HEK293 (cell line): ENCODE data around the gene AMER1.

Experiments used
- CTCF ChIA-PET: fragments of 350-600 bp; formaldehyde crosslinking; extraction: SDS; loops from one replicate; lab custom pipeline; 2021; ENCODE audit warnings: antibody characterized with exemption; lab: Yijun Ruan, JAX
- POLR2A ChIA-PET: fragments of 300-600 bp; formaldehyde crosslinking; extraction: SDS; loops from one replicate; lab custom pipeline; 2020; ENCODE audit warnings: antibody characterized with exemption, inconsistent platforms; lab: Yijun Ruan, JAX
- H3K27ac ChIP-seq: fragments of 200-500 bp; sonication (Bioruptor generic); 2 replicates; pipeline ENCODE4 v1.5.1; 2014; ENCODE audit warnings: low read depth, low read length, control low read depth, inconsistent platforms; ENCODE audit errors: extremely low read depth
- H3K36me3 ChIP-seq, 2 experiments: fragments of 200-500 bp in 1 of 2; sonication (Bioruptor generic) in 1 of 2; 1 replicate in 1 of 2; 2 replicates in 1 of 2; pipeline ENCODE4 v1.5.1; 2014 to 2017; ENCODE audit warnings: inconsistent platforms in 2 of 2, low read length in 2 of 2; ENCODE audit not compliant: control insufficient read depth in 2 of 2, insufficient read depth in 1 of 2
- H3K4me1 ChIP-seq: fragments of 200-500 bp; sonication (Bioruptor generic); 2 replicates; pipeline ENCODE4 v1.5.1; 2014; ENCODE audit warnings: mild to moderate bottlenecking, low read length, inconsistent platforms; ENCODE audit not compliant: control insufficient read depth, insufficient read depth
- H3K4me3 ChIP-seq: 2 replicates; pipeline ENCODE4 v1.5.1; 2011; ENCODE audit warnings: low read depth, mild to moderate bottlenecking, control low read depth, low read length, moderate library complexity
- H3K9me3 ChIP-seq: fragments of 200-500 bp; sonication (Bioruptor generic); 2 replicates; pipeline ENCODE4 v1.5.1; 2014; ENCODE audit warnings: low read depth, low read length, inconsistent platforms; ENCODE audit not compliant: control insufficient read depth, insufficient read depth
- EGR2 ChIP-seq: fragments of 450-650 bp; formaldehyde crosslinking; IDR thresholded peaks from 2 replicates; pipeline ENCODE4 v1.5.1; 2016; ENCODE audit warnings: low read depth, missing biosample characterization, missing genetic modification characterization
- KLF7 ChIP-seq: fragments of 450-650 bp; formaldehyde crosslinking; IDR thresholded peaks from 2 replicates; pipeline ENCODE4 v1.5.1; 2016; ENCODE audit warnings: missing biosample characterization, missing genetic modification characterization, borderline replicate concordance
- PRDM2 ChIP-seq: fragments of 450-650 bp; formaldehyde crosslinking; IDR thresholded peaks from 2 replicates; pipeline ENCODE4 v1.5.1; 2016; ENCODE audit warnings: missing biosample characterization, missing genetic modification characterization, borderline replicate concordance
- WT1 ChIP-seq: fragments of 450-650 bp; formaldehyde crosslinking; IDR thresholded peaks from 2 replicates; pipeline ENCODE4 v1.5.1; 2016; ENCODE audit warnings: missing biosample characterization, missing genetic modification characterization
- ZBTB10 ChIP-seq: fragments of 450-650 bp; formaldehyde crosslinking; IDR thresholded peaks from 2 replicates; pipeline ENCODE4 v1.5.1; 2016; ENCODE audit warnings: missing biosample characterization, missing genetic modification characterization
- ZFHX2 ChIP-seq: fragments of 450-650 bp; formaldehyde crosslinking; conservative IDR thresholded peaks from 2 replicates; pipeline ENCODE4 v1.5.1; 2016; ENCODE audit warnings: missing biosample characterization, missing genetic modification characterization
- ZFP37 ChIP-seq: fragments of 450-650 bp; formaldehyde crosslinking; IDR thresholded peaks from 2 replicates; pipeline ENCODE4 v1.5.1; 2016; ENCODE audit warnings: missing biosample characterization, missing genetic modification characterization
- ZFP69B ChIP-seq: fragments of 450-650 bp; formaldehyde crosslinking; IDR thresholded peaks from 2 replicates; pipeline ENCODE4 v1.5.1; 2016; ENCODE audit warnings: missing biosample characterization, missing genetic modification characterization
- ZIC2 ChIP-seq: fragments of 450-650 bp; formaldehyde crosslinking; IDR thresholded peaks from 2 replicates; pipeline ENCODE4 v1.5.1; 2016; ENCODE audit warnings: missing biosample characterization, missing genetic modification characterization
- ZNF138 ChIP-seq: fragments of 450-650 bp; formaldehyde crosslinking; IDR thresholded peaks from 2 replicates; pipeline ENCODE4 v1.5.1; 2016; ENCODE audit warnings: missing biosample characterization, missing genetic modification characterization, borderline replicate concordance
- ZNF16 ChIP-seq: fragments of 450-650 bp; formaldehyde crosslinking; IDR thresholded peaks from 2 replicates; pipeline ENCODE4 v1.5.1; 2016; ENCODE audit warnings: low read depth, missing biosample characterization, missing genetic modification characterization
- ZNF19 ChIP-seq: fragments of 450-650 bp; formaldehyde crosslinking; IDR thresholded peaks from 2 replicates; pipeline ENCODE4; 2016; ENCODE audit warnings: missing biosample characterization, missing genetic modification characterization, low read depth
- ZNF473 ChIP-seq: fragments of 450-650 bp; formaldehyde crosslinking; IDR thresholded peaks from 2 replicates; pipeline ENCODE4 v1.5.1; 2017; ENCODE audit warnings: missing biosample characterization, missing genetic modification characterization
- ZNF561 ChIP-seq: fragments of 450-650 bp; IDR thresholded peaks from 2 replicates; pipeline ENCODE4 v1.5.1; 2018; ENCODE audit warnings: missing biosample characterization, missing genetic modification characterization, borderline replicate concordance
- ZNF571 ChIP-seq: fragments of 450-650 bp; formaldehyde crosslinking; IDR thresholded peaks from 2 replicates; pipeline ENCODE4 v1.5.0; 2017; ENCODE audit warnings: missing biosample characterization, missing genetic modification characterization
- ZNF623 ChIP-seq: fragments of 450-650 bp; formaldehyde crosslinking; IDR thresholded peaks from 2 replicates; pipeline ENCODE4 v1.5.1; 2016; ENCODE audit warnings: missing biosample characterization, missing genetic modification characterization
- ZNF747 ChIP-seq: fragments of 450-650 bp; formaldehyde crosslinking; IDR thresholded peaks from 2 replicates; pipeline ENCODE4 v1.5.1; 2016; ENCODE audit warnings: missing biosample characterization, missing genetic modification characterization
- ZSCAN30 ChIP-seq: fragments of 450-650 bp; IDR thresholded peaks from 2 replicates; pipeline ENCODE4 v1.5.1; 2018; ENCODE audit warnings: missing biosample characterization, mild to moderate bottlenecking, missing genetic modification characterization, moderate library complexity
- ZSCAN5A ChIP-seq: fragments of 450-650 bp; formaldehyde crosslinking; IDR thresholded peaks from 2 replicates; pipeline ENCODE4 v1.5.1; 2016; ENCODE audit warnings: missing biosample characterization, missing genetic modification characterization
- TF ChIP-seq, protein P1 (sequence below): fragments of 450-650 bp; formaldehyde crosslinking; IDR thresholded peaks from 2 replicates; pipeline ENCODE4 v1.5.0; 2017; ENCODE audit warnings: missing biosample characterization, missing genetic modification characterization, borderline replicate concordance

Gene AMER1

DNA sequence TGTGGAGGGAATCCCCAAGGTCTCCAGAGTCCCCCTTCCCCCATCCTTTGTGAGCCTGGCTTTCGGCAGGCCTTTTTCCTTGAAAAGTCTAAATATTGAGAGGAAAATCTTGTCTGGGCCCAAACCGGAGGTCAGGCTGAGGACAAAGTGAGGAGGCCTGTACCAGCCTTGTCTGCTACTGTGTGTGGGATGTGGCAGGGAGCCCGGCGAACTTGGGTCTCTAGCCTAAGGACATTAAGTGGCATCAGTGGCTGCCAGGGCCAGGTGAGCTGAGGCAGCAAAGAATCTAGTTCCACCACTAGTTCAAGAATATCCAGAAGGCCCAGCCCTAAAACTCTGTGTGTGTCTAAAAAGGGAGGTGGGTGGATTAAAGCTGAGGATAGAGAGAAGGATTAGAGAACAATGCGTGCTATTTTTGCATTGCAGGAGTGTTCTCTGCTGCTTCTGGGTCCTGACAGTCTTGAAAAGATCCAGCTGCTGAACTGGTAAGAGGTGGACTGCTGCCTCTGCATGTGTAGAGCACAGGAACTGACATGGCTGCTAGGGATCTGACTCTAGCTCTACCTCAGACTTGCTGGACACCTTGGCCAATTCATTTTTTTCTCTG lies 1.2 kb upstream of the AMER1 start:
- peak overlapping the region; percentile 68; the same call in 1 of the 2 replicates for H3K27ac ChIP-seq
- CTCF ChIA-PET, result no interaction called here
- no peaks in the 10 kb centered on the region for H3K36me3 ChIP-seq
- no peak overlapping the region for H3K4me3 ChIP-seq
- H3K4me1 ChIP-seq, result no peaks in the 10 kb centered on the region
- POLR2A ChIA-PET, result interaction anchor here (0.6 to 1.7 kb wide), 3 partner anchors 18 to 451 kb away, joined by 3 to 4 read pairs (median 3); no protein-coding TSS in a partner anchor
- no peaks in the 10 kb centered on the region for H3K9me3 ChIP-seq
- TF ChIP-seq ZIC2 (tag by site-specific recombination), result no peak

DNA sequence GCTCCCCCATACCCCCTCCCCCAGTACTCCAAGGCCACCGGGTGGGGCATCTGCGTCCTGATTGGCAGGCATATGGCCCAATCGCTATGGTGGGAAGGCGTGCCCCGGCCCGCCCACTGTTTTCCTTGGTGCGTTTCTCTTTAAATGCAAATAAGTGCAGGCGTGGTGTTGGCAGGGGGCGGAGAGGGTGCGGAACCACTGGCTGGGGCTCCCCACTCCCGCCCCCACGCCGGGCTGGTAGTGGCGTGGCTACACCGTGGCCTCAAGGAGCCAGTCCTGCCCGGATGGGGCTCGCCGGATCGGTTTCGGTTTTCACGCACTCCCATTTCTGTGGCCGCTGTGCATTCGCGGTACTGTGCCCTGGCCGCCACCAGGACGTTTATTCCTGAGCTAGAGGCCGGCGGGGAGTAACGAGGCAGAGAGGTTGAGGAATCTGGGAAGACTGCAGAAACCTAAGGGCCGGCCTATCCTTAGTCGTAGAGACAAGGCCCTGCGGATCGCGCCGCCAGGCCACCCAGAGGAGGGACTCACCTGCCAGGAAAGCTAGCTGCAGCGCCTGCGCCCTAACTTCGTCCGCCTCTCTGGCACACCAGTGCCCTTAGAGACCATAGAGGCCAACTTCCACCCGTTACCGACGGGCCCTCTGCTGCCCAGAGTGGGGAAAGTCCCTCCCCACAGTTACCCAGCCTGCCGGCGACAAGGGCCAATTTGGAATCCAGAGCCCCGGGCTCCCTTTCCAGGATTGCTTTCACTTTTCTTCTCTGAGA lies 410 bp upstream of the AMER1 start:
- H3K36me3 ChIP-seq, result no peaks in the 10 kb centered on the region
- ChIA-PET POLR2A (interaction anchor here (0.5 to 1.7 kb wide), 4 partner anchors 18 to 1488 kb away, joined by 3 to 4 read pairs (median 3); no protein-coding TSS in a partner anchor), CTCF (no interaction called here)
- H3K27ac ChIP-seq, result peak overlapping the region; percentile 68
- H3K4me3 ChIP-seq, result peak overlapping the region; percentile 47
- H3K4me1 ChIP-seq, result no peaks in the 10 kb centered on the region
- H3K9me3 ChIP-seq, result no peaks in the 10 kb centered on the region
- TF ChIP-seq ZBTB10 (0 out of 2 replicates have a peak, but pooled peaks have one; percentile 6), ZNF473 (tag by site-specific recombination) (no peak), ZNF623 (tag by site-specific recombination) (no peak), ZNF571 (no peak), WT1 (tag by site-specific recombination) (no peak), ZNF747 (tag by site-specific recombination) (no peak), ZNF16 (tag by site-specific recombination) (no peak), ZSCAN30 (tag by site-specific recombination) (0 out of 2 replicates have a peak, but pooled peaks have one; percentile 34), ZNF19 (tag by site-specific recombination) (no peak), ZFP37 (tag by site-specific recombination) (no peak), EGR2 (tag by site-specific recombination) (peak; percentile 29; the same call in 1 of the 2 replicates), KLF7 (tag by site-specific recombination) (no peak), ZFHX2 (tag by site-specific recombination) (peak; percentile 48; the same call in 1 of the 2 replicates), ZNF138 (no peak), ZFP69B (tag by site-specific recombination) (no peak), ZNF561 (tag by site-specific recombination) (no peak), PRDM2 (tag by site-specific recombination) (no peak), ZSCAN5A (tag by site-specific recombination) (no peak)
- TF ChIP-seq, protein P1, sequence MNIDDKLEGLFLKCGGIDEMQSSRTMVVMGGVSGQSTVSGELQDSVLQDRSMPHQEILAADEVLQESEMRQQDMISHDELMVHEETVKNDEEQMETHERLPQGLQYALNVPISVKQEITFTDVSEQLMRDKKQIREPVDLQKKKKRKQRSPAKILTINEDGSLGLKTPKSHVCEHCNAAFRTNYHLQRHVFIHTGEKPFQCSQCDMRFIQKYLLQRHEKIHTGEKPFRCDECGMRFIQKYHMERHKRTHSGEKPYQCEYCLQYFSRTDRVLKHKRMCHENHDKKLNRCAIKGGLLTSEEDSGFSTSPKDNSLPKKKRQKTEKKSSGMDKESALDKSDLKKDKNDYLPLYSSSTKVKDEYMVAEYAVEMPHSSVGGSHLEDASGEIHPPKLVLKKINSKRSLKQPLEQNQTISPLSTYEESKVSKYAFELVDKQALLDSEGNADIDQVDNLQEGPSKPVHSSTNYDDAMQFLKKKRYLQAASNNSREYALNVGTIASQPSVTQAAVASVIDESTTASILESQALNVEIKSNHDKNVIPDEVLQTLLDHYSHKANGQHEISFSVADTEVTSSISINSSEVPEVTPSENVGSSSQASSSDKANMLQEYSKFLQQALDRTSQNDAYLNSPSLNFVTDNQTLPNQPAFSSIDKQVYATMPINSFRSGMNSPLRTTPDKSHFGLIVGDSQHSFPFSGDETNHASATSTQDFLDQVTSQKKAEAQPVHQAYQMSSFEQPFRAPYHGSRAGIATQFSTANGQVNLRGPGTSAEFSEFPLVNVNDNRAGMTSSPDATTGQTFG (tag by site-specific recombination), result no peak
